DND-41 (cell line): Measurements from ENCODE around the gene EXOSC3.

Experiments
- ATAC-seq: fragments of 200-7000 bp; cut with Tn5 transposase; 3 replicates; pipeline ENCODE4 v1.9.1; 2021; ENCODE audit warnings: low read depth; ENCODE audit not compliant: insufficient read depth
- DNase-seq: peaks from one replicate; pipeline ENCODE4 v3.0.0-alpha.2; 2020
- H2AFZ ChIP-seq: 2 replicates; pipeline ENCODE4 v1.6.0; 2012; ENCODE audit warnings: low read depth, low read length
- H3K27ac ChIP-seq: 2 replicates; pipeline ENCODE4 v1.5.1; 2012; ENCODE audit warnings: low read length, inconsistent platforms
- H3K27me3 ChIP-seq: fragments of 200-600 bp; sonication (generic); 2 replicates; pipeline ENCODE4 v1.6.0; 2012; ENCODE audit warnings: low read length, mild to moderate bottlenecking, inconsistent platforms; ENCODE audit not compliant: insufficient read depth, poor library complexity
- H3K36me3 ChIP-seq: 2 replicates; pipeline ENCODE4 v1.5.1; 2012; ENCODE audit warnings: low read length, inconsistent platforms; ENCODE audit not compliant: insufficient read depth
- H3K4me1 ChIP-seq: 2 replicates; pipeline ENCODE4 v1.5.1; 2012; ENCODE audit warnings: mild to moderate bottlenecking, low read length; ENCODE audit not compliant: insufficient read depth
- H3K4me2 ChIP-seq: 2 replicates; pipeline ENCODE4 v1.6.0; 2012; ENCODE audit warnings: mild to moderate bottlenecking, moderate library complexity, low read length, inconsistent platforms; ENCODE audit not compliant: insufficient read depth
- H3K4me3 ChIP-seq, 2 experiments: fragments of 200-600 bp in 1 of 2; shearing (Covaris generic) in 1 of 2; 2 replicates each; pipeline ENCODE4 v1.5.1; 2012 to 2016; ENCODE audit warnings: inconsistent platforms in 2 of 2, low read length in 2 of 2, mild to moderate bottlenecking in 2 of 2, low read depth in 1 of 2, moderate library complexity in 1 of 2
- H3K79me2 ChIP-seq: 2 replicates; pipeline ENCODE4 v1.6.0; 2012; ENCODE audit warnings: low read length, inconsistent platforms; ENCODE audit not compliant: insufficient read depth
- H3K9ac ChIP-seq: 2 replicates; pipeline ENCODE4 v1.6.0; 2012; ENCODE audit warnings: low read depth, mild to moderate bottlenecking, inconsistent platforms, low read length, moderate library complexity
- H3K9me3 ChIP-seq: 2 replicates; pipeline ENCODE4 v1.5.1; 2012; ENCODE audit warnings: low read length, moderate library complexity, mild to moderate bottlenecking, inconsistent platforms; ENCODE audit not compliant: insufficient read depth, severe bottlenecking
- H4K20me1 ChIP-seq: 2 replicates; pipeline ENCODE4 v1.6.0; 2012; ENCODE audit warnings: low read length; ENCODE audit not compliant: insufficient read depth
- EZH2 ChIP-seq: IDR thresholded peaks from 3 replicates; pipeline ENCODE4 v1.6.1; 2012; ENCODE audit warnings: borderline replicate concordance, low read depth, mild to moderate bottlenecking, moderate library complexity, low read length, inconsistent platforms; ENCODE audit not compliant: severe bottlenecking
- TF ChIP-seq, protein P1 (sequence below): IDR thresholded peaks from 2 replicates; pipeline ENCODE4 v1.5.1; 2012; ENCODE audit warnings: borderline replicate concordance, low read length, moderate library complexity, mild to moderate bottlenecking; ENCODE audit not compliant: poor library complexity, severe bottlenecking; ENCODE audit errors: extremely low read depth

Gene EXOSC3

GRCh38 chr9:37760416-37761161 lies 24.3 kb downstream of the EXOSC3 start:
- Histone ChIP-seq H3K9me3 (no peaks in the 10 kb centered on the region), H3K36me3 (peaks cover 12% of the 10 kb centered on the region; the same call in 1 of the 2 replicates), H3K27me3 (no peaks in the 10 kb centered on the region), H3K27ac (no peak overlapping the region), H3K4me1 (no peaks in the 10 kb centered on the region; the same call in 1 of the 2 replicates), H4K20me1 (no peaks in the 10 kb centered on the region), H3K9ac (no peak overlapping the region), H3K79me2 (peaks cover 5% of the 10 kb centered on the region; the same call in 1 of the 2 replicates), H3K4me2 (no peak overlapping the region), H2AFZ (no peak overlapping the region), H3K4me3 (no peak overlapping the region)
- no peak for DNase-seq
- ATAC-seq, result no peak
- TF ChIP-seq, protein P1, sequence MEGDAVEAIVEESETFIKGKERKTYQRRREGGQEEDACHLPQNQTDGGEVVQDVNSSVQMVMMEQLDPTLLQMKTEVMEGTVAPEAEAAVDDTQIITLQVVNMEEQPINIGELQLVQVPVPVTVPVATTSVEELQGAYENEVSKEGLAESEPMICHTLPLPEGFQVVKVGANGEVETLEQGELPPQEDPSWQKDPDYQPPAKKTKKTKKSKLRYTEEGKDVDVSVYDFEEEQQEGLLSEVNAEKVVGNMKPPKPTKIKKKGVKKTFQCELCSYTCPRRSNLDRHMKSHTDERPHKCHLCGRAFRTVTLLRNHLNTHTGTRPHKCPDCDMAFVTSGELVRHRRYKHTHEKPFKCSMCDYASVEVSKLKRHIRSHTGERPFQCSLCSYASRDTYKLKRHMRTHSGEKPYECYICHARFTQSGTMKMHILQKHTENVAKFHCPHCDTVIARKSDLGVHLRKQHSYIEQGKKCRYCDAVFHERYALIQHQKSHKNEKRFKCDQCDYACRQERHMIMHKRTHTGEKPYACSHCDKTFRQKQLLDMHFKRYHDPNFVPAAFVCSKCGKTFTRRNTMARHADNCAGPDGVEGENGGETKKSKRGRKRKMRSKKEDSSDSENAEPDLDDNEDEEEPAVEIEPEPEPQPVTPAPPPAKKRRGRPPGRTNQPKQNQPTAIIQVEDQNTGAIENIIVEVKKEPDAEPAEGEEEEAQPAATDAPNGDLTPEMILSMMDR, result no peak
- TF ChIP-seq EZH2, result no peak

- no peak overlapping the region for H3K9ac ChIP-seq
- no peak for ATAC-seq
Observed at GRCh38 chr9:37758747-37759146, 26.1 kb downstream of the EXOSC3 start.

DNA sequence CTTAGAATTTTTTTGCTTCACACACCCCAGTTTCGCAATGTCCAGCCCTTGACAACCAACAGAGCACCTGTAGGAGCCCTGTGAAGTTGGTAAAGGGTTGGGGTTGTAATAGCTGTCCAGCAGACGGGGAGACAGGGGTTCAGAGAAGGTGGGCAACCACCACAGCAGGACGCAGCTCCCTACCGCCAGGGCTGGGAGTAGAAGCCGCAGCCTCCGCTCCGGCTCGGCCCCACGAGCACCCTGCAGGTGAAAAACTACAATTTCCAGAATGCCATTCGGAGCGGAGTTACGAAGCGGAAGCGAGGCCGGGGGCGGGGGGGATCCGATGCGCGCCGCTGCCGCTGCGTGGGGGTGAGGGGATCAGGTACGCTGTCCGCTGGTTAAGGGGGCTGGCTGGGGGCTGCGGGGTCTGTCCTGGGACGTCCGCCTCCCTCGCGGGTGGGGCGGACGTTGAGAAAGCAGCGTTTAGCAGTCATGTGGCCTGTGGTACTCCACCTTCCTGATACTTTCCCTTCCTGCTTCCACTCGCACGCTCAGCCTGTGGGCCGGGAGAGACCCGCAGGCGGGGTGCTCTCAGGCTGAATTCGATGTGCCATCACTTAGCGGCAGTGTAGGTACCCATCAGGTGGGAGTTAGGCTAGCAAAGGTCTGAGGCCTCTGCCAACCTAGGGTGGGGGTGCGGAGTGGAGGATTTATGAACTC lies 31.2 kb downstream of the EXOSC3 start, which contains the start of gene TRMT10B:
TSS of gene TRMT10B (plus strand) at position 317 of the 702 bp plus-strand sequence. CDS start 8,127 bp downstream, outside the sequence.
- peak within 1 kb of the TSS; percentile 53 to 80 for H3K4me3 ChIP-seq
- 0 out of 2 replicates have a peak, but pooled peaks cover 3% of the 10 kb centered on the region for H3K36me3 ChIP-seq
- DNase-seq (peak; percentile 80), ATAC-seq (peak; percentile 94)
- H3K9ac ChIP-seq, result peak within 1 kb of the TSS; percentile 69
- H3K27me3 ChIP-seq, result no peaks in the 10 kb centered on the region
- H3K4me2 ChIP-seq, result peak within 1 kb of the TSS; percentile 69
- H4K20me1 ChIP-seq, result no peaks in the 10 kb centered on the region
- H3K79me2 ChIP-seq, result peaks cover 18% of the 10 kb centered on the region
- H2AFZ ChIP-seq, result peak within 1 kb of the TSS; percentile 87
- peak within 1 kb of the TSS; percentile 67 for H3K27ac ChIP-seq
- peaks cover 21% of the 10 kb centered on the region for H3K4me1 ChIP-seq
- no peaks in the 10 kb centered on the region for H3K9me3 ChIP-seq
- TF ChIP-seq, protein P1, result peak; percentile 2
- TF ChIP-seq EZH2, result no peak

More at GRCh38 chr9:37758747-37759146, 26.1 kb downstream of the EXOSC3 start:
- H3K9me3 ChIP-seq, result no peaks in the 10 kb centered on the region
- H3K36me3 ChIP-seq, result 0 out of 2 replicates have a peak, but pooled peaks cover 8% of the 10 kb centered on the region
- no peak overlapping the region for H2AFZ ChIP-seq
- TF ChIP-seq, protein P1, result no peak
- no peak for TF ChIP-seq EZH2
- H3K4me2 ChIP-seq, result no peak overlapping the region
- no peak for DNase-seq
- H3K79me2 ChIP-seq, result peaks cover 18% of the 10 kb centered on the region
- H3K4me3 ChIP-seq, result no peak overlapping the region
- H3K4me1 ChIP-seq, result peaks cover 14% of the 10 kb centered on the region
- no peak overlapping the region for H3K27ac ChIP-seq
- H4K20me1 ChIP-seq, result no peaks in the 10 kb centered on the region
- no peaks in the 10 kb centered on the region for H3K27me3 ChIP-seq
